HEK293T (cell line): Measurements from ENCODE around the gene SCYGR1.

ENCODE experiments used
- BHLHE40 ChIP-seq: fragments of 450-650 bp; IDR thresholded peaks from 2 replicates; pipeline ENCODE4 v1.6.1; 2016; ENCODE audit warnings: mild to moderate bottlenecking, moderate library complexity, borderline replicate concordance
- CTBP1 ChIP-seq: fragments of 450-650 bp; IDR thresholded peaks from 2 replicates; pipeline ENCODE4 v1.6.1; 2016; ENCODE audit warnings: borderline replicate concordance
- SP1 ChIP-seq: fragments of 450-650 bp; IDR thresholded peaks from 2 replicates; pipeline ENCODE4 v1.6.1; 2017
- SUZ12 ChIP-seq: fragments of 450-650 bp; IDR thresholded peaks from 2 replicates; pipeline ENCODE4 v1.6.1; 2016; ENCODE audit warnings: mild to moderate bottlenecking
- ZNF384 ChIP-seq: fragments of 450-650 bp; IDR thresholded peaks from 2 replicates; pipeline ENCODE4 v1.6.1; 2016

DNA sequence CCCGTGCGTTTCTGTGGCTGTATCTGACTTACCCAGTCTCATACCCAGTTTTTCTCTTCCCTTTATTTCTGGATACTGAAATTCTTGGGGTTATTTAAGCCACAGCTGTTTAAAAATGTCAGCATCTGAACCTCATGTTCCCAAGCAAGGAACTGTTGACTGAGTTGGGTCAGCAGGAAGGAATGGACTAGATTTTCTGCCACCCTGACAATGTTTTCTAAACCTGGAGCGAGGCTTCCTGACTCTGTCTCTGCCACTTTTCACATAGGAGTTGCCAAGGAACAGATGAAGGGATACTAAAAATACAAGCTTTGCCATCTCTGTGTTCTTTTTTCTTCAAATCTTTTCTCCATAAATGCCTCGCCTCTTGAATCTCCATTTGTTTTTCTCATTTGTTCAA is 29.0 kb upstream of the SCYGR1 start:
- no peak for TF ChIP-seq SP1
- no peak for TF ChIP-seq BHLHE40
- no peak for TF ChIP-seq ZNF384
- TF ChIP-seq SUZ12 = no peak
- TF ChIP-seq CTBP1 = no peak
